Ecto neural progenitor cell (in vitro differentiated cells): ENCODE results near the gene ASB15.

Experiments used
- DNase-seq: peaks from one replicate; pipeline ENCODE4 v3.0.0-alpha.2; 2018; ENCODE audit warnings: low spot score

The ASB15 gene

GRCh38 chr7:123663200-123663599, 61.6 kb downstream of the ASB15 start:
- DNase-seq: no peak

- no peak for DNase-seq
Observed at GRCh38 chr7:123665157-123665556, 63.5 kb downstream of the ASB15 start.

GRCh38 chr7:123665896-123666295, 64.3 kb downstream of the ASB15 start:
- DNase-seq: no peak

- DNase-seq: no peak
Observed at GRCh38 chr7:123666492-123666891, 64.9 kb downstream of the ASB15 start.

- no peak for DNase-seq
Observed at GRCh38 chr7:123669485-123669884, 67.9 kb downstream of the ASB15 start.

GRCh38 chr7:123673137-123673732, 71.6 kb downstream of the ASB15 start:
- DNase-seq: no peak

- DNase-seq: no peak
Observed at GRCh38 chr7:123673752-123674398, 72.3 kb downstream of the ASB15 start.

- DNase-seq: no peak
Observed at GRCh38 chr7:123674399-123675180, 73.0 kb downstream of the ASB15 start.

GRCh38 chr7:123675181-123675473, 73.5 kb downstream of the ASB15 start:
- DNase-seq: no peak

- no peak for DNase-seq
Observed at GRCh38 chr7:123677061-123677715, 75.6 kb downstream of the ASB15 start.

GRCh38 chr7:123679614-123680013, 78.0 kb downstream of the ASB15 start:
- no peak for DNase-seq

- DNase-seq: no peak
Observed at GRCh38 chr7:123680580-123680979, 79.0 kb downstream of the ASB15 start.

- no peak for DNase-seq
Observed at GRCh38 chr7:123681561-123681960, 79.9 kb downstream of the ASB15 start.

- DNase-seq: no peak
Observed at GRCh38 chr7:123682690-123683089, 81.1 kb downstream of the ASB15 start.

GRCh38 chr7:123687161-123687560, 85.5 kb downstream of the ASB15 start:
- DNase-seq: no peak

GRCh38 chr7:123687727-123688126, 86.1 kb downstream of the ASB15 start:
- DNase-seq: no peak
